CD8-positive, alpha-beta memory T cell (primary cell): Measurements from ENCODE around the gene ANKRD44. TPM values are rescaled to one million over a fixed set of nuclear protein-coding genes. Genes with fewer than 3 reads are reported as not detected.

Experiments
- CTCF ChIA-PET: fragments of 350-600 bp; sonication (Branson Sonifier 250); formaldehyde crosslinking; loops from one replicate; lab custom pipeline; 2021; ENCODE audit warnings: antibody characterized with exemption; lab: Charles Lee
- POLR2A ChIA-PET: fragments of 350-600 bp; sonication (Branson Sonifier 250); formaldehyde crosslinking; loops from one replicate; lab custom pipeline; 2021; ENCODE audit warnings: antibody characterized with exemption; lab: Charles Lee
- DNase-seq, 5 donors: peaks; one replicate each; pipeline versions ENCODE4 v3.0.0 to v3.0.0-alpha.2; 2020 to 2022; ENCODE audit warnings: mixed read lengths in 1 of 5
- H3K27ac ChIP-seq: one replicate; pipeline ENCODE4 v1.7.0; 2013; ENCODE audit warnings: low read depth, mild to moderate bottlenecking, low read length, moderate library complexity
- H3K27me3 ChIP-seq: 2 replicates; pipeline ENCODE4 v1.7.0; 2013; ENCODE audit warnings: low read length, mild to moderate bottlenecking; ENCODE audit not compliant: insufficient read depth, poor library complexity, severe bottlenecking
- H3K36me3 ChIP-seq: 2 replicates; pipeline ENCODE4 v1.7.0; 2013; ENCODE audit warnings: mild to moderate bottlenecking, low read length, moderate library complexity; ENCODE audit not compliant: insufficient read depth
- H3K4me1 ChIP-seq: 2 replicates; pipeline ENCODE4 v1.7.0; 2013; ENCODE audit warnings: mild to moderate bottlenecking, low read length, moderate library complexity; ENCODE audit not compliant: insufficient read depth
- H3K4me3 ChIP-seq: 2 replicates; pipeline ENCODE4 v1.7.0; 2013; ENCODE audit warnings: mild to moderate bottlenecking, low read length
- H3K9me3 ChIP-seq: 2 replicates; pipeline ENCODE4 v1.7.0; 2013; ENCODE audit warnings: mild to moderate bottlenecking, low read length
- H3K27ac Mint-ChIP-seq, 8 donors: one replicate each; pipeline ENCODE4 v1.8.0; 2020 to 2021; ENCODE audit warnings: mixed read lengths in 8 of 8, mild to moderate bottlenecking in 6 of 8, inconsistent platforms in 3 of 8, moderate library complexity in 3 of 8
- H3K27me3 Mint-ChIP-seq, 2 donors: one replicate each; pipeline ENCODE4 v1.8.0; 2020 to 2021; ENCODE audit warnings: mixed read lengths in 2 of 2, mild to moderate bottlenecking in 1 of 2, moderate library complexity in 1 of 2
- H3K36me3 Mint-ChIP-seq, 3 donors: one replicate each; pipeline ENCODE4 v1.8.0; 2020 to 2021; ENCODE audit warnings: mixed read lengths in 3 of 3, inconsistent platforms in 1 of 3, mild to moderate bottlenecking in 1 of 3
- H3K4me1 Mint-ChIP-seq, 3 donors: one replicate each; pipeline ENCODE4 v1.8.0; 2020 to 2021; ENCODE audit warnings: mixed read lengths in 3 of 3, inconsistent platforms in 1 of 3, mild to moderate bottlenecking in 1 of 3
- H3K4me3 Mint-ChIP-seq, 7 donors: one replicate each; pipeline ENCODE4 v1.8.0; 2020 to 2021; ENCODE audit warnings: mixed read lengths in 7 of 7, mild to moderate bottlenecking in 6 of 7, moderate library complexity in 4 of 7, inconsistent platforms in 2 of 7
- H3K9me3 Mint-ChIP-seq, 5 donors: one replicate each; pipeline ENCODE4 v1.8.0; 2020 to 2022; ENCODE audit warnings: mixed read lengths in 5 of 5, mild to moderate bottlenecking in 3 of 5, moderate library complexity in 2 of 5, inconsistent platforms in 1 of 5
- polyA plus RNA-seq: library from polyadenylated mRNA; unstranded; fragments of 300-500 nt; fragmentation: Illumina TruSeq; gene quantifications from one replicate; pipeline ENCODE4 v1.2.3, GENCODE V29; 2021
- total RNA-seq, 2 experiments: library from RNA; stranded (reverse); gene quantifications; one replicate each; pipeline ENCODE4 v1.2.3, GENCODE V29; 2021

ANKRD44 gene
- total and polyA plus RNA-seq, 3 experiments from 2014 or later, result 90.1 to 150 (median 142) TPM

DNA sequence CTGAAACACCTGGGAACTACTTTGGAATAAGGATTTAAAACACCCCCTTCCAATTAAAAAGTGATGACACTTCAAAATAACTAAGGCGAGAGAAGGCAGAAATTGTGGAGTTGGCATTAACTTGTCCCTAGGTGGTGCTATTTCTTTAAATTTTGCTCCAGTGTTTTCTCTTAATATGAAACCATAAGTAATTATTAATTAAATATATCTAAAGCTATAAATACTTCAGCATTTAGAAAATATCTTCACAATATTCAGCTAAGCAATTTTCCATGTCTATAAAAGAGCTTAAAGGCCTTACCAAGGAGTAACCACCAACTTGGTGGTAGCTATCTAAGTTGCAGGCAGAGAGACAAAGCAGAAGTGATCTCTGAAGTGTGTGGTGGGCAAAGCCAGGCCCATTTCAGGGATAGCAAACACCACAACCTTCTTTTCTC lies 197.3 kb downstream of the ANKRD44 start:
- peaks cover 0 to 60% (median 10%) of the 10 kb centered on the region in 3 donors for H3K36me3 Mint-ChIP-seq
- Histone ChIP-seq H3K4me1 (peaks cover 19% of the 10 kb centered on the region), H3K36me3 (peaks cover 26% of the 10 kb centered on the region), H3K27ac (no peak overlapping the region), H3K9me3 (no peaks in the 10 kb centered on the region), H3K27me3 (no peaks in the 10 kb centered on the region), H3K4me3 (no peak overlapping the region)
- H3K27me3 Mint-ChIP-seq, result no peaks in the 10 kb centered on the region
- H3K4me1 Mint-ChIP-seq, result peaks cover 26 to 43% (median 39%) of the 10 kb centered on the region in 3 donors
- no peaks in the 10 kb centered on the region for H3K9me3 Mint-ChIP-seq
- ChIA-PET POLR2A (interaction anchor here (1.1 to 1.6 kb wide), 2 partner anchors 39 to 197 kb away, joined by 3 to 11 read pairs; partner anchors contain the start of gene ANKRD44), CTCF (interaction anchor here (0.7 to 2.6 kb wide), 49 partner anchors 9 to 385 kb away, joined by 3 to 24 read pairs (median 4); partner anchors contain the start of gene ANKRD44)
- H3K4me3 Mint-ChIP-seq, result no peak overlapping the region
- peak overlapping the region in 7 of 8 donors; percentile 14 to 82 (median 75) for H3K27ac Mint-ChIP-seq
- peak in 2 of 5 donors; percentile 29 to 38 for DNase-seq

DNA sequence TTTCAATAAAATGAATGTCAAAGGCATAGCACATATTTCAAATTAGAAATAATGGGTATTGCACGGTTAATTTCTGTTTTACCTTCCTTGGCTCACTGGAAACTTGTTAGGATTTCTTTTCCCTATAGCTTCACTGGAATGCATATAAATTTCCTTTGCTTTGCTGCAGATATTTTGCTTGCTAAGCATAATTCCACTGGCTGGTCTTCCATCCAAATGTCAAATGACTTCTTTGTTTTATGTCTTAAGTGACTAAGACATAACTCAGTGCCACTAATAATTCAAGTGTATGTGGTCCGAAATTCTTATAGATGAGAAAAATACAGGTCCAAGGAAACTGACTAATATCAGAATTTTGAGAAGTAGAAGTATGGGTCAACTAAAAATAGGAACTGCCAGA lies 201.3 kb downstream of the ANKRD44 start:
- ChIA-PET CTCF (interaction anchor here (1.3 kb wide), 1 partner anchor 274 kb away, joined by 3 read pairs; no protein-coding TSS in a partner anchor), POLR2A (no interaction called here)
- no peak overlapping the region for H3K4me3 ChIP-seq
- Mint-ChIP-seq H3K36me3 (peaks cover 0 to 71% (median 6%) of the 10 kb centered on the region in 3 donors), H3K4me1 (peaks cover 3 to 25% (median 21%) of the 10 kb centered on the region in 3 donors), H3K9me3 (no peaks in the 10 kb centered on the region), H3K27me3 (peaks cover 0 to 2% of the 10 kb centered on the region in 2 donors), H3K27ac (peak overlapping the region in 1 of 8 donors; percentile 33), H3K4me3 (no peak overlapping the region)
- no peaks in the 10 kb centered on the region for H3K9me3 ChIP-seq
- no peaks in the 10 kb centered on the region for H3K27me3 ChIP-seq
- no peak for DNase-seq
- peaks cover 42% of the 10 kb centered on the region for H3K36me3 ChIP-seq
- no peak overlapping the region for H3K27ac ChIP-seq
- H3K4me1 ChIP-seq, result peaks cover 8% of the 10 kb centered on the region

DNA sequence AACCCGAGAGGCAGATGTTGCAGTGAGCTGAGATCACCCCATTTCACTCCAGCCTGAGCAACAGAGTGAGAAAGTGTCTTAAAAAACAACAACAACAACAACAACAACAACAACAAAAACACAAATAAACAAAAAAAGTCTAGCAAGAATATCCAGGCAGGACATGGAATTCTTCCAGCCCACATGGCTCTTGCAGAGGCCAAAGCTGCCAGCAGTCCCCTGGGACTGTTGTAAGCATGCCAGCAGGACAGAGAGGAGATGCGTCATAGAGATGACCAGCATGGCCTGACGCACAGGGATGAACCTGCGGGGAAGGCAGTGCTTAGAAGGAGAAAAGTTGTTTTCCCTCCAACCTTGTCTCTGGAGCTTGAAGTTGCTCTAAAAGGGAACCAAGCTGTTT lies 201.8 kb downstream of the ANKRD44 start:
- Mint-ChIP-seq H3K4me3 (no peak overlapping the region), H3K27me3 (peaks cover 0 to 2% of the 10 kb centered on the region in 2 donors), H3K4me1 (peaks cover 3 to 19% (median 17%) of the 10 kb centered on the region in 3 donors), H3K27ac (peak overlapping the region in 4 of 8 donors; percentile 42 to 86 (median 60)), H3K9me3 (no peaks in the 10 kb centered on the region), H3K36me3 (peaks cover 0 to 76% (median 6%) of the 10 kb centered on the region in 3 donors)
- Histone ChIP-seq H3K27ac (no peak overlapping the region), H3K27me3 (no peaks in the 10 kb centered on the region), H3K36me3 (peaks cover 47% of the 10 kb centered on the region), H3K4me1 (peaks cover 4% of the 10 kb centered on the region), H3K9me3 (no peaks in the 10 kb centered on the region), H3K4me3 (no peak overlapping the region)
- no peak for DNase-seq
- ChIA-PET POLR2A (no interaction called here), CTCF (interaction anchor here (1.3 kb wide), 1 partner anchor 274 kb away, joined by 3 read pairs; no protein-coding TSS in a partner anchor)

DNA sequence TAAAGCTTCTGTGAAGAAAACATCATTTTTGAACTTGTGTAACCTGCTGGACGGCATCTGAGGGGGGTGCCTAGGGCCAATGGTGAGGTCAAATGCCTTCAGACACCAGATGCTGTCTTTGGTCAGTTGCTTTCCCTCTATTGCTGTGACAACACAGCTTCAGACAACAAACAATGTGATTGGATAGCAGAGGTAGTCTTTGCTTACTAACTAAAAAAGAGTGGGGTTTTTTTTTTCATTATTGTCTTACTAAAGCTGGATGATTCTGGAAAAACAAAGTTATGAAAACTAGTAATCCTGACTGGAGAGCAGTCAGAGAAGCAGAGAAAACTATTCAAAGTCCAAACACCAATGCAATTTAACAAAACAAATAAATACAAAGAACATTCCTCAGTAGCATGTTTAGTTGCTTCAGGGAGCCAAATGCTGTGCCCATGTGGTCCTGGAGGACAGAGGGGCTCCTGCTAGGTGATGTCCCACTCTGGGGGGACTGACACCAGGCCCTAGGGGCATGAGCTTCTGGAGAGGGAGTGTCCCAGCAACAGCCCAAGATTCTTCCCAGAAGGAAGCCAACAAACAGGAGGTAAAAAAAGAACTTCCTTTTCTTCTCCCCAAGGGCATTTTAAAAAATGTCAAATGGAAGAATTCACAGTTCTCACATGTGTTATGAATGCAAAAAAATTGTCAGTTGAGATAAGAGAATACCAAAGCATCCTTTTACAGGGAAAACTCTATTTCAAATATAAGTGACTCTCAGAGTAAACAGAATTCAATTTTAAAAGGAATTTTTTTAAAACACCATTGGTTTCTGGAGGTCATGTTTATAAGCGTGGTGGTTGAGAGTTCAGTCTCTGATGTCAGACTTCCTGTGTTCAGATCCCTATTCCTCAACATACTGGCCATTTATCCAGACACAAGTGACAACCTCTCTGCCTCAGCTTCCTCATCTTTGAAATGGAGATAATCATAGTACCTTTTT lies 203.0 kb downstream of the ANKRD44 start:
- no peak overlapping the region for H3K4me3 Mint-ChIP-seq
- H3K27ac Mint-ChIP-seq, result peak overlapping the region; percentile 42 to 85 (median 54)
- H3K27me3 ChIP-seq, result no peaks in the 10 kb centered on the region
- no peaks in the 10 kb centered on the region for H3K4me1 ChIP-seq
- no peak overlapping the region for H3K27ac ChIP-seq
- peaks cover 47% of the 10 kb centered on the region for H3K36me3 ChIP-seq
- ChIA-PET CTCF (no interaction called here), POLR2A (no interaction called here)
- peaks cover 0 to 2% of the 10 kb centered on the region in 2 donors for H3K27me3 Mint-ChIP-seq
- no peaks in the 10 kb centered on the region for H3K9me3 Mint-ChIP-seq
- H3K36me3 Mint-ChIP-seq, result peaks cover 0 to 81% (median 10%) of the 10 kb centered on the region in 3 donors
- peaks cover 0 to 12% (median 11%) of the 10 kb centered on the region in 3 donors for H3K4me1 Mint-ChIP-seq
- DNase-seq, result no peak
- H3K9me3 ChIP-seq, result no peaks in the 10 kb centered on the region
- no peak overlapping the region for H3K4me3 ChIP-seq

DNA sequence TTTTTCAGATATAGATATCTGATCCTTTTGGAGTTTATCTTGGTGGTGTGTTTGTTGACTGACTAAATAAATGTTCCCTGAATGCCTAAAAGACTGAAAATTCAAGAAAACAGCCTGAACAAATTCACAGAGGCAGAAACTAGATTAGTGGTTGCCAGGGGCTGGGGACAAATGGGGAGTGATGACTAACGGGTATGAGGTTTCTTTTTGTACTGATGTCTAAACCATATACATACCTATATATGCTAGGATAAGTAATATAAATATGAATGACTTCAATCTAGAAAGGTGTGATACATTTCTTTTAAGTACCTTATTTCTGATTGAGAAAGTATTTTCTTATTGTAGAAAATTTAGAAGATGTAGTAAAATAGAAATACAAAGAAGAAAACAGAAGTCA lies 207.2 kb downstream of the ANKRD44 start:
- Histone ChIP-seq H3K27me3 (no peaks in the 10 kb centered on the region), H3K36me3 (peaks cover 49% of the 10 kb centered on the region), H3K4me1 (no peaks in the 10 kb centered on the region), H3K4me3 (no peak overlapping the region), H3K9me3 (no peaks in the 10 kb centered on the region), H3K27ac (no peak overlapping the region)
- Mint-ChIP-seq H3K27ac (peak overlapping the region in 2 of 8 donors; percentile 10 to 72), H3K4me1 (peaks cover 13 to 36% (median 33%) of the 10 kb centered on the region in 3 donors), H3K27me3 (peaks cover 0 to 2% of the 10 kb centered on the region in 2 donors), H3K36me3 (peaks cover 6 to 90% (median 26%) of the 10 kb centered on the region in 3 donors), H3K9me3 (no peaks in the 10 kb centered on the region), H3K4me3 (no peak overlapping the region)
- DNase-seq, result no peak
- POLR2A ChIA-PET, result no interaction called here
- CTCF ChIA-PET, result no interaction called here

DNA sequence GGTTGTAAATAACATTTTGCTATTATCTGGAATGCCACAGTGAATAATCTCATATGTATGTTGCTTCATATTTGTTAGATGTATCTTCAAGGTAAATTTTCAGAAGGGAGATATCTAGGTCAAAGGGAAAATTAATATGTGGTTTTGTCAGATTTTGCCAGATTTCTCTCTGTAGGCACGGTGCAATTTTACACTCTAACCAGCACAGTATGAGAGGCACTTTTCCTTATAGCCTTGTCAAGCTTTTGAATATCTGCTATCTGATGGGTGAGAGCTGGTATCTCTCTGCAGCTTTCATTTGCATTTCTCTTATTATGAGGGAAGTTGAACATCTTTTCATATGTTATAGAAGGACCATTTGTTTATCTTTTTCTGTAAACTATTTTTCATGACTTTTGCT lies 208.3 kb downstream of the ANKRD44 start:
- DNase-seq, result no peak
- Mint-ChIP-seq H3K36me3 (peaks cover 6 to 90% (median 31%) of the 10 kb centered on the region in 3 donors), H3K4me3 (no peak overlapping the region), H3K9me3 (no peaks in the 10 kb centered on the region), H3K4me1 (peaks cover 19 to 39% (median 35%) of the 10 kb centered on the region in 3 donors), H3K27ac (peak overlapping the region in 7 of 8 donors; percentile 5 to 88 (median 40)), H3K27me3 (peaks cover 0 to 2% of the 10 kb centered on the region in 2 donors)
- POLR2A ChIA-PET, result no interaction called here
- H3K9me3 ChIP-seq, result no peaks in the 10 kb centered on the region
- no peak overlapping the region for H3K4me3 ChIP-seq
- H3K36me3 ChIP-seq, result peaks cover 48% of the 10 kb centered on the region
- CTCF ChIA-PET, result interaction anchor here (0.8 kb wide), 1 partner anchor 19 kb away, joined by 3 read pairs; no protein-coding TSS in a partner anchor
- H3K27ac ChIP-seq, result no peak overlapping the region
- no peaks in the 10 kb centered on the region for H3K4me1 ChIP-seq
- no peaks in the 10 kb centered on the region for H3K27me3 ChIP-seq

DNA sequence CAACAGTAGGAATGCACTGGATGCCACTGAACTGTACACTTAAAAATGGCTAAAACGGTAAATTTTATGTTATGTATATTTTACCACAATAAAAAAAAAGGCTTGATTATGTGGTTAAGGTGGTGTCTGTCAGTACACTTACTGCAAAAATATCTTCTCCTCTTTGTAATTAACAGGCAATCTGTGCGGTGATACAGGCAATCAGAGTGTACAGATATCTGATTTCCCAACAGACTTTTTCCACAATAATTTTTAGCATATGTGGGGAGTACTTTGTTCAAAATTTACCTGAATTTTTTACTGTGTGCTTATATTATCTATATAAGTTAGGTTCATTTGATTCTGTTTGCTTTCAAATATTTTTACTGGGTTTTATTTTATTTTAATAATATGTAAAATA lies 209.1 kb downstream of the ANKRD44 start:
- H3K9me3 Mint-ChIP-seq, result no peaks in the 10 kb centered on the region
- Histone ChIP-seq H3K9me3 (no peaks in the 10 kb centered on the region), H3K36me3 (peaks cover 47% of the 10 kb centered on the region), H3K4me1 (no peaks in the 10 kb centered on the region), H3K4me3 (no peak overlapping the region), H3K27me3 (no peaks in the 10 kb centered on the region), H3K27ac (no peak overlapping the region)
- H3K27ac Mint-ChIP-seq, result peak overlapping the region in 1 of 8 donors; percentile 46
- CTCF ChIA-PET, result no interaction called here
- no peaks in the 10 kb centered on the region for H3K27me3 Mint-ChIP-seq
- peaks cover 19 to 41% (median 38%) of the 10 kb centered on the region in 3 donors for H3K4me1 Mint-ChIP-seq
- POLR2A ChIA-PET, result no interaction called here
- DNase-seq, result no peak
- peaks cover 6 to 88% (median 32%) of the 10 kb centered on the region in 3 donors for H3K36me3 Mint-ChIP-seq
- H3K4me3 Mint-ChIP-seq, result no peak overlapping the region
